Stomach (tissue), 9 donors: ENCODE results near the gene RAB7B. TPM values are rescaled to one million over a fixed set of nuclear protein-coding genes. Genes with fewer than 3 reads are reported as not detected.
A peak's percentile ranks its signal among the peaks of the same experiment; 100 is the strongest.

ENCODE experiments used
- DNase-seq, 2 donors: peaks; one replicate each; pipeline versions ENCODE4 v3.0.0 to v3.0.0-alpha.2; 2013 to 2019
- H3K27ac ChIP-seq, 5 donors: fragments of 200-600 bp in 4 of 5; sonication (generic) in 4 of 5; one replicate each; pipeline ENCODE4 v1.5.1; 2013 to 2019; ENCODE audit warnings: mild to moderate bottlenecking in 1 of 5, moderate library complexity in 1 of 5
- H3K27me3 ChIP-seq, 3 donors: fragments of 200-600 bp; sonication (generic); one replicate each; pipeline ENCODE4 v1.5.1; 2017 to 2019; ENCODE audit warnings: mixed run types in 1 of 3
- H3K36me3 ChIP-seq, 4 donors: fragments of 200-600 bp; sonication (generic); 1 replicate in 3 of 4; 2 replicates in 1 of 4; pipeline ENCODE4 v1.5.1; 2016 to 2019
- H3K4me1 ChIP-seq, 4 donors: fragments of 200-600 bp; sonication (generic); one replicate each; pipeline ENCODE4 v1.5.1; 2016 to 2019
- H3K4me3 ChIP-seq, 4 donors: fragments of 200-600 bp; sonication (generic) in 3 of 4; one replicate each; pipeline ENCODE4 v1.5.1; 2016 to 2019; ENCODE audit warnings: mild to moderate bottlenecking in 1 of 4
- H3K9me3 ChIP-seq, 4 donors: fragments of 200-600 bp; sonication (generic); one replicate each; pipeline ENCODE4 v1.5.1; 2016 to 2019
- EP300 ChIP-seq: sonication (generic); formaldehyde crosslinking; IDR thresholded peaks from one replicate; pipeline ENCODE4 v1.6.1; 2017; ENCODE audit warnings: antibody characterized with exemption
- POLR2A ChIP-seq, 4 donors: fragments of 450-650 bp; IDR thresholded peaks; one replicate each; pipeline ENCODE4 v1.6.1; 2016; ENCODE audit warnings: antibody characterized with exemption in 4 of 4, control low read depth in 2 of 4, mild to moderate bottlenecking in 1 of 4, moderate library complexity in 1 of 4
- POLR2AphosphoS5 ChIP-seq, 3 donors: sonication (generic); formaldehyde crosslinking; IDR thresholded peaks; one replicate each; pipeline ENCODE4 v1.6.1; 2016; ENCODE audit warnings: antibody characterized with exemption in 3 of 3
- WGBS, 5 donors: extraction: QIAGEN DNeasy Blood & Tissue Kit in 3 of 5; methylation state at CpG; one replicate each; pipeline versions ENCODE4 v1.1.5 to v1.1.7; 2013 to 2018; 5-methylcytosine and 5-hydroxymethylcytosine counted together
- intact Hi-C: fragments of 100-400 bp; cut with DNase I; formaldehyde crosslinking; loops from one replicate; pipeline ENCODE4 v1.15.1; 2023; ENCODE audit warnings: low total_unique reads
- polyA plus RNA-seq, 3 donors: library from polyadenylated mRNA; stranded (reverse); fragments of 200-250 nt; gene quantifications; one replicate each; pipeline ENCODE4 v1.2.3, GENCODE V29; 2013
- total RNA-seq, 5 donors: library from RNA; depleted of rRNA; stranded (reverse); fragments of >200 nt; gene quantifications; one replicate each; pipeline versions ENCODE4 v1.1.0 to v1.2.3, GENCODE V29; 2014 to 2016
- TF ChIP-seq, protein P1 (sequence below), 7 experiments: fragments of 450-650 bp in 4 of 7; fragments of 200-600 bp in 3 of 7; sonication (generic) in 3 of 7; IDR thresholded peaks; one replicate each; pipeline ENCODE4 v1.5.1; 2016 to 2019; ENCODE audit warnings: antibody characterized with exemption in 7 of 7, control low read depth in 2 of 7, mild to moderate bottlenecking in 1 of 7
- donor health status: healthy with polysubstance abuse.
- donor health status: Bipolar disorder and iron deficiency.
- donor health status: healthy.

Gene RAB7B
- total and polyA plus RNA-seq, 8 donors, result 0.89 to 14.0 (median 6.2) TPM; not detected in 1

DNA sequence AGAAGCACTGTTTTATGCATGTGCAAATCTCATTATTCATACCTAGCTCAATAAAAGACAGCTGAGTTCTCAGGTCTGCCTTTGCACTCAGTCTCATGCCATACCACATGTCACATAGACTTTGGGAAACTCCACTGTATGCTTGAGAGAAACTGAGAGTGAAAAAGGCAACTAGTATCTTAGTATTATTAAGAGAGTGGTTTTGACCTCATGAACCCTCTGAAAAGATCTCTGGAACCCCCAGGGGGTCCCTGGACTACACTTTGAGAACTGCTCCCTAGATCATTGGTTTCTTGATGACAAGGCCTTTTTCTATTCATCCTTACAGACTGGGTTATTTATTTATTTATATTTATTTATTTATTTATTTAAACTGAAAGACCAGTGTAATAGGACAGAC lies 46.1 kb upstream of the RAB7B start:
- no peaks in the 10 kb centered on the region for H3K27me3 ChIP-seq
- no peak overlapping the region for H3K4me3 ChIP-seq
- no peak for DNase-seq
- H3K27ac ChIP-seq, result peak overlapping the region in 1 of 5 donors; percentile 18
- peaks cover 0 to 10% (median 8%) of the 10 kb centered on the region in 4 donors for H3K4me1 ChIP-seq
- no peaks in the 10 kb centered on the region for H3K36me3 ChIP-seq
- no peaks in the 10 kb centered on the region for H3K9me3 ChIP-seq
- intact Hi-C loops, result no loop called here
- TF ChIP-seq, protein P1, sequence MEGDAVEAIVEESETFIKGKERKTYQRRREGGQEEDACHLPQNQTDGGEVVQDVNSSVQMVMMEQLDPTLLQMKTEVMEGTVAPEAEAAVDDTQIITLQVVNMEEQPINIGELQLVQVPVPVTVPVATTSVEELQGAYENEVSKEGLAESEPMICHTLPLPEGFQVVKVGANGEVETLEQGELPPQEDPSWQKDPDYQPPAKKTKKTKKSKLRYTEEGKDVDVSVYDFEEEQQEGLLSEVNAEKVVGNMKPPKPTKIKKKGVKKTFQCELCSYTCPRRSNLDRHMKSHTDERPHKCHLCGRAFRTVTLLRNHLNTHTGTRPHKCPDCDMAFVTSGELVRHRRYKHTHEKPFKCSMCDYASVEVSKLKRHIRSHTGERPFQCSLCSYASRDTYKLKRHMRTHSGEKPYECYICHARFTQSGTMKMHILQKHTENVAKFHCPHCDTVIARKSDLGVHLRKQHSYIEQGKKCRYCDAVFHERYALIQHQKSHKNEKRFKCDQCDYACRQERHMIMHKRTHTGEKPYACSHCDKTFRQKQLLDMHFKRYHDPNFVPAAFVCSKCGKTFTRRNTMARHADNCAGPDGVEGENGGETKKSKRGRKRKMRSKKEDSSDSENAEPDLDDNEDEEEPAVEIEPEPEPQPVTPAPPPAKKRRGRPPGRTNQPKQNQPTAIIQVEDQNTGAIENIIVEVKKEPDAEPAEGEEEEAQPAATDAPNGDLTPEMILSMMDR (IDR thresholded peaks at IDR 0.05), result no peak
- TF ChIP-seq POLR2A (IDR thresholded peaks at IDR 0.05) (no peak), EP300 (no peak)

DNA sequence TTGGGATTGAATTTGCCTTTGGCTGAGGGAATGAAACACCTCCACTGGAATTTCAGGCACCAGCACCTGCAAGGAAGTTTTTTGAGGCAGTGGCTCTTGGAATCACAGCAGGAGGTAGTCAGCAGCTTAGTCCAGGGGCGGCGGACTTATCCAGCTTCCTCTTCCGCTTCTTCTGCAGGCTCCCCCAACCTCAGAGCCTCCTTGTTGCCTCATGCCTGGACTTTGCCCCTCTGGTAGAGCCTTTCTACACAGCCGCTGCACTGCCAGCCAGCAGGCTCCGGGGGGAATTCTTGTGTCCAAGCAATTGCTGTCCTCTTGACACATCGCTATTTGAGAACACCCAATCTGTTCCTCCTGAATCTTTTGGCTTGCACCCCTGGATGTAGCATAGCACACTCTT lies 45.4 kb upstream of the RAB7B start:
- 31 to 58% (median 38%) methylated on average over 6 of the region's 6 CpGs for WGBS, 5 donors
- peaks cover 0 to 10% (median 8%) of the 10 kb centered on the region in 4 donors for H3K4me1 ChIP-seq
- TF ChIP-seq EP300 (no peak), POLR2A (IDR thresholded peaks at IDR 0.05) (no peak), POLR2AphosphoS5 (IDR thresholded peaks at IDR 0.05) (peak in 1 of 3 donors; percentile 51)
- TF ChIP-seq, protein P1 (IDR thresholded peaks at IDR 0.05), result no peak
- H3K36me3 ChIP-seq, result no peaks in the 10 kb centered on the region
- intact Hi-C loops, result no loop called here
- H3K9me3 ChIP-seq, result no peaks in the 10 kb centered on the region
- H3K4me3 ChIP-seq, result no peak overlapping the region
- H3K27ac ChIP-seq, result peak overlapping the region in 3 of 5 donors; percentile 39 to 66 (median 59)
- no peaks in the 10 kb centered on the region for H3K27me3 ChIP-seq
- peak; percentile 76 to 91 for DNase-seq

DNA sequence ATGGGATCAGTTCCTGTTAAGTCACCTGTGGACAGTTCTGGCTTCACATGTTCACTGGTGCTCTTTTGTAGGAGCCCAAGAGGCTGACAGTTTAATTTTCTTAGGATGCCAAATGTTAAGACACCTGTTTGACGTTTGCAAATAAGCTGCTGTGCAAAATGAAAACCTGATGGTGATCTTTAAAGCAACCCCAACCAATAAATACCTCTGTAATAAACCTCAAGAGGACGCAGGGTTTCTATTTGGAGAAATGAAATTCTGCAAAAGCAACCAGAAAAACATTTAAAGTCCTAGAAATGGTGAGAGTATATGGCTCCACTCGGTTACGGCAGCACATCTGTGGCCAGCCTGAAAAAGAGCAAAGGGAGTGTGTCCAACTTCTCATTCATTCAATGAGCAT lies 44.1 kb upstream of the RAB7B start:
- Histone ChIP-seq H3K4me1 (peaks cover 0 to 10% (median 8%) of the 10 kb centered on the region in 4 donors), H3K27ac (no peak overlapping the region), H3K27me3 (no peaks in the 10 kb centered on the region), H3K9me3 (no peaks in the 10 kb centered on the region), H3K4me3 (no peak overlapping the region), H3K36me3 (no peaks in the 10 kb centered on the region)
- WGBS, 5 donors, result 70 to 82% (median 82%) methylated on average over 4 of the region's 4 CpGs
- no peak for TF ChIP-seq POLR2A (IDR thresholded peaks at IDR 0.05)
- intact Hi-C loops, result no loop called here
- DNase-seq, result no peak

DNA sequence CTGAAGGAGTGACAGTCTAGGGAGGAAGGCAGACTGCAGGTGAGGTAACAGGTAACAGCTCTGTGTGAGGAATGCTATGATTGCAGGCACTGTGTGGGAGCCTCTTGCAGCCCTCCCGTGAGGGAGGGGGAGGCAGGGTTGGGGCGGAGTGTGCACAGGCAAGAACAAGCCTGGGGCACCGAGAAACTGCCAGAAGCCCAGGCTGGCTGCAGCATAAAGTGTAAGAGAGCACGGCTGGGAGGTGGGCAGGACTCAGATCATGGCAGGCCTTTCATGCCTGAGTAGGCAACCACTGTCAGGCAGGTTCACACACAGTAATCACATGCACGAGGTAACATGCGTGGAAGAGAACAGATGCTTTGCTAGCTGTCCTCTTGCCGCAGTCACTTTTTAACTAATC lies 38.4 kb upstream of the RAB7B start:
- no peak overlapping the region for H3K4me3 ChIP-seq
- WGBS, 5 donors, result 43 to 53% (median 45%) methylated on average over 7 of the region's 7 CpGs
- intact Hi-C loops, result no loop called here
- TF ChIP-seq POLR2AphosphoS5 (IDR thresholded peaks at IDR 0.05), result no peak
- TF ChIP-seq POLR2A (IDR thresholded peaks at IDR 0.05), result no peak
- TF ChIP-seq, protein P1 (IDR thresholded peaks at IDR 0.05), result no peak
- no peak for TF ChIP-seq EP300
- H3K27ac ChIP-seq, result no peak overlapping the region
- H3K36me3 ChIP-seq, result no peaks in the 10 kb centered on the region
- no peaks in the 10 kb centered on the region for H3K4me1 ChIP-seq
- no peaks in the 10 kb centered on the region for H3K9me3 ChIP-seq
- H3K27me3 ChIP-seq, result peaks cover 0 to 9% (median 4%) of the 10 kb centered on the region in 3 donors
- peak in 1 of 2 donors; percentile 60 for DNase-seq

DNA sequence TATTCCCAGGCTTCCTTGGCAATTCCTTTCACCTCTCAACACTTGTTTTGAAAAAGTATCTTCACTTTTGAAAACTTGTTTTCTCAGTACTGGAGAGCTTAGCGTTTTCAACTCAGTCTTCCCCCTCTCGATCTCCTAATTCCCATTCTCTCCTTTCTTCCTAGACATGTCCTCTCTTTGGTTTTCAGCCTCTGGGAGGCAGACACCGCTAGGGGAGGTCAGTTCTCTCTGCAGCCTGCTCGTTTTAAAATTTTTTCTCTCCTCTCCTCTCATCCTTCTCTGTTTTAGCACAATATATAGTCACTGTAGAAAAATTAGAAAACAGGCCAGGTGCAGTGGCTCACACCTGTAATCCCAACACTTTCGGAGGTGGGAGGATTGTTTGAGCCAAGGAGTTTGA lies 37.1 kb upstream of the RAB7B start:
- Histone ChIP-seq H3K27ac (no peak overlapping the region), H3K36me3 (no peaks in the 10 kb centered on the region), H3K4me3 (no peak overlapping the region), H3K9me3 (no peaks in the 10 kb centered on the region), H3K4me1 (no peaks in the 10 kb centered on the region), H3K27me3 (peaks cover 0 to 9% (median 4%) of the 10 kb centered on the region in 3 donors)
- intact Hi-C loops, result no loop called here
- 69 to 76% (median 71%) methylated on average over 5 of the region's 5 CpGs for WGBS, 5 donors
- DNase-seq, result no peak
- TF ChIP-seq POLR2A (IDR thresholded peaks at IDR 0.05) (no peak), EP300 (no peak), POLR2AphosphoS5 (IDR thresholded peaks at IDR 0.05) (no peak)
- TF ChIP-seq, protein P1 (IDR thresholded peaks at IDR 0.05), result no peak
